Putamen (tissue), 1 donor: ENCODE results near the gene NPDC1.

Experiments used
- DNase-seq: peaks from one replicate; pipeline ENCODE4 v3.0.0-alpha.2; 2016; ENCODE audit warnings: low spot score

Gene NPDC1

GRCh38 chr9:137056739-137057415 is 10.9 kb upstream of the NPDC1 start:
- DNase-seq, result no peak

DNA sequence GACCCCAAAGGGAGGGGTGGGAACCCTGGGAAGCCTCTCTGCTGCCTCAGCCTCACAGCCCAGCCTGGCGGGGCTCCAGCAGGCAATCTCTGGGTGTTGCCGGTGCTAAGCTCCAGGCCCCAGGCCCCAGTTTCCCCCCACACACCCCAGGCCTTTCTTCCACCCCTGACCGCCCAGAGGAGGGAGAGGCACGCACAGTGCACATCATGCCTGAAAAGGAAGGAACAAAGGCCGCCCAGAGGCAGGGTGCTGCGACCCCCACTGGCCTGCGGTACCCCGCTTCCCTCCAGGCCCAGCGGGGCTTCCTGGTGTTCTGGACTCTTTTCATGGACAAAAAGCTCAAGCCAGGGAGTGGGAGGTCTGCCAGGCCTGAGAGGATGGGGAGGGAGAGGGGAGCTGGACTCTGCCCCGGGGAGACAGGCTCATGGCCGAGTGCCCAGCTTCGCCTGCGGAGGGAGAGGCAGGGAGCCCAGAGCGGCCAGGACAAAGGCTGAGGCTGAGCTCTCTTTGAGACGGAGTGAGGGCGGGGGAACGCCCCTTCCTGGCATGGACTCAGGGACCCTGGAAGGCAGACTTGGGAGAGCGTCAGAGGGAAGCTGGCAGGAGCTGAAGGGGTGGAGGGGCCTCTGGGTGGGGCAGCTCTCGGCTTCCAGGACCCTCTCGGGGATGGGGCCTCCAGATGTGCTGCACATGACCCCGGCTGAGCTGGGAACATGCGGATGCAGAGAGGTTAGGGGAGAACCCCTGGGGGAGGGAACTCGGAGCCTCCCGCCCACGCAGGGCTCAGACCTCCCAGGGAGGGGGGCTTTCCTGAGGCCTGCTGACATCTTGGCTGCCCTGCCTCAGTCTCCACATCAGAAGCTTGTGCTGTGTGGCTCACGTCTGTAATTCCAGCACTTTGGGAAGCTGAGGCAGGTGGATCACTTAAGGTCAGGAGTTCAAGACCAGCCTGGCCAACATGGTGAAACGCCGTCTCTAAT is 9.7 kb upstream of the NPDC1 start:
- DNase-seq, result peak; percentile 96

- no peak for DNase-seq
Measured at GRCh38 chr9:137054932-137055384, 9.0 kb upstream of the NPDC1 start.

GRCh38 chr9:137053944-137054931 is 8.3 kb upstream of the NPDC1 start, which contains the start of gene ENTPD2:
TSS of gene ENTPD2 (minus strand) at chr9:137054061. CDS start at chr9:137053997, 64 bp downstream.
- no peak for DNase-seq

GRCh38 chr9:137052998-137053943 is 7.3 kb upstream of the NPDC1 start:
- no peak for DNase-seq

- no peak for DNase-seq
Measured at GRCh38 chr9:137052293-137052692, 6.3 kb upstream of the NPDC1 start.

DNA sequence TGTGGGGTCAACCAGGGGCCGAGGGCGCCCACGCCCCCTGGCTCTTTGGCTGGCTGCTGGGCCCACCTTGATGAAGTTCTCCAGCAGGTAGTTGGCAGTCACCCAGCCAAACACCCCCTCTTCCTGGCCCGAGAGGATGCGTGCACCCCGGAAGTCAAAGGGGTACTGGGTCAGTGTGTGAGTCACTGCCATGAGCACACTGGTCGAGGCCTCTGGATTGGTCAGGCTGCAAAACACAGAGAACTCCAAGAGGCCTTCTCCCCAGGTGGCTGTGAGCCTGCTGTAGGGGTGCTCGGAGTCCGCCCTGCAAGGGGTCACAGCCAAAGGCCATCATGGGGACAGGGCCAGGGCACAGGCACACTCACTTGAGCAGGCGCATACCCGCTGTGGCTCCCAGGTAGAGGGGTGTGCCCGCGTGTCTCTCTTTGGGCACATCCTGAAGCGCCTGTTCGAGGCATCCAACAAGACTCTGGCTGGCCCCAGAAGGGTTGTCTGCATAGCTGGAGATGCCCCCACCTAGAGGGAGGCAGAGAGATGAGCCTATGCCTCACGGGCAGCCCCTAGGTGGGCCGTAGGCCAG is 5.3 kb upstream of the NPDC1 start:
- DNase-seq, result no peak

DNA sequence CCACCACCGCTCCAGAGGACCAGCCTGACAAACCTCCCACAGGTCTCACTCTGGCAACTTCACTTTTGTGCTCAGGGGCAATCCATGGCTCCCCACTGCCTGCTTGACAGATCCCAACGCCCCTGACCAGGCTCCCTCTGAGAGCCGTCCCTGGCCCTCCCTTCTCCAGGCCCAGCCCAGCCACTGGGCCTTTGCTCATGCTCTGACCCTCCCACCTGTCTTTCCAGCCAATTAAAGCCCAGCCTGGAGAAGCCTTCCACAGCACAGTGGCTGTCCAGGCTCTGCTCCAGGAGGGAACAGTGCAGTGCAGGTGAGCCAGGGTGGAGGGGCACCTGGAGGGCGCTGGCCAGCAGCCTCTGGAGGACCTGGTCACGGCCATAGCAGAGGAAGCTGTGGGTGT is 4.6 kb upstream of the NPDC1 start:
- DNase-seq, result no peak

- peak; percentile 53 for DNase-seq
Measured at GRCh38 chr9:137049544-137050449, 3.8 kb upstream of the NPDC1 start.

- DNase-seq, result no peak
Measured at GRCh38 chr9:137048655-137049543, 2.9 kb upstream of the NPDC1 start.

DNA sequence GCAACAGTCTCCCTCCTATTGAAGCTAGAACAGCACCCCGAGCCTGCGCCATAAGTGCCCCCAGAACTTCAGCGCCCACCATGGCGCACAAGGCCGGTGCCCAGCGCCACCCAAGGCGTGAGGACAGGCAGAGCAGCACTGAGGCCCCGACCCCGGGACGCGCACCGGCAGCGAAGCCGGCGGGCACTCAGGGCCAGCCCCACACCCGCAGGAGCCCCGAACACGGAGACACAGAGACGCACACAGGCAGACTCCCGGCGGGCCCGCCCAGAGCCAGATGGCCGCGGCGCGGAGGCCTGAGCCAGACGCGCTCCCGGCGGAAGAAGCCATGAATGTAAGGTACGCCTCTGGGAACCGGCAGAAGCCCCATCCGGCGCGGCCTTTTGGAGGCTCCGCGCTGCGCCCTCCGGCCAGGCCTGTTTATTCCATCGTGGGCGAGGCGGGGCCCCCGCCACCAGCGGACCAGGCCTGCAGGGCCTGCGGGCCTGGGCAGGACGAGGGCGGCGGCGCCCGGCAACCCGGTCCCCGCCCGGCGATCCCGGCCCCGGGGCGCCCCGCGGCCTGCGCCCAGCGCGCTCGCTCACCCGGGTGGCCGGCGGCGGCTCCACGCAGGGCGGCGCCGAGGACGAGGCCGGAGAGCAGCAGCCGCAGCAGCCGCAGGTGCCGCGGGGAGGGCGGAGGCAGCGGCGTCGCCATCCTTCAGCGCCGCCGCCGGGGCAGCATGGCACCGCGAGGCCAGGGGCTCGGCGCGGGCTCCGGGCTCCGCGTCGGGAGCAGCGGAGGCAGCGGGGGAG is 486 bp downstream of the NPDC1 start:
- DNase-seq, result no peak

DNA sequence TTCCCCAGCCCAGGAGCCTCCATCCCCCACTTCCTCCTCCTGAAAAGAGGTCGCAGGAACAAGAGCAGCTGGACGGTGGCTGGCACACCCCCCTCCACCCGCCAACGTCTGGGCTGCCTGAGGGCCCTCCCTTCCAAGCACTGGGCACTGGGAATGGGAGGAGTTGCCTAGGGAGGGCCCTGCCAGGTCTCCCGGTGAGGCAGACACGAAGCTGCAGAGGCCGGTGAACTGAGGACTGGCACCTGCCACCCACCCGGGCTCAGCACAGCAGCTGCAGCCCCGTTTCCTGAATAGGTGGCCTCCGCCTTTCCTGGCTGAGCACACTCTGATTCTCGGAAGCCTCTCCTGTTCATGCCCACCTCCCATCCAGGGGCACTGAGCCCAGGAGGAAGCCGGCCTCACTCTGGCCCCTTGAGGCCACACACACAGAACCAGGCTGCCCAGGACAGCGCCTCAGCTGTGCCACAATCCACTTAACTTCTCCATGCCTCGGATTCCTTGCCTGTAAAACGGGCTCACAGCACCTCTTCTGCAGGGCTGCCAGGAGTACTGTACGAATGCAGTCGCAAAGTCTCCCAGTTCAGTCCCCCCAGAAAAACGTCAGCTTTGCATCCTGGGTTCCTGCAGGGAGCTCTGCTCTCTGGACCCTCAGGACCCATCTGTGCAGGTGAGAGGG is 1.3 kb downstream of the NPDC1 start:
- no peak for DNase-seq

GRCh38 chr9:137044037-137044436 is 1.9 kb downstream of the NPDC1 start:
- DNase-seq, result no peak

- no peak for DNase-seq
Measured at GRCh38 chr9:137042751-137043727, 2.9 kb downstream of the NPDC1 start.

DNA sequence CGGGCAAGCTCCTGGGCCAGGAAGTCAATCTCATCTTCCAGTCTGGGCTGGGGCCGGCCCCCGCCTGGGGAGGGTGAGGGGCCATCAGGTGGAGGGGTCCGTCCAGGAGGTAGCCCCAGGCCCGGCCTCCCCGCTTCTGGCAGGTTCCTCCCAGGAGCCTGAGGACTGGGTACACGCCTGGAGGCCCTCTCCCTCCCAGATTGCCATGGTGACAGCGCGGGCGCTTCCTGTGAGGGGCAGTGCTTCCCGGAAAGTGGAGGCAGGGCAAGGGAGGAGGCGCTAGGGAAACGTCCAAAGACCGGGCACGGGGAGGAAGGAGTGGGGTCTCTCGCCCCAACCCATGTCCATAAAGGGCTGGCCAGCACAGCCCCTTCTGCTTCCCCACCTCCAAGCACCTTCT is 4.9 kb downstream of the NPDC1 start:
- DNase-seq, result no peak
